ENCODE measurements around the gene FBXO21.
"Not testable (repeated sequence)": the region's sequence is repeated elsewhere in the genome, so short reads cannot be mapped to it uniquely, and the experiment has no call there.

Gene FBXO21

GRCh38 chr12:117101953-117102799 lies 88.1 kb downstream of the FBXO21 start:
- no peak for DNase-seq (ENCODE audit: low read depth)

GRCh38 chr12:117100851-117101673 lies 89.2 kb downstream of the FBXO21 start:
- no peak for DNase-seq (ENCODE audit: low read depth)

- DNase-seq (ENCODE audit: low read depth), result no peak
These were observed 90.0 kb downstream of the FBXO21 start for GRCh38 chr12:117100251-117100650.

- no peak for DNase-seq (ENCODE audit: low read depth)
These were observed 91.7 kb downstream of the FBXO21 start for GRCh38 chr12:117098361-117099217.

GRCh38 chr12:117098024-117098360 lies 92.3 kb downstream of the FBXO21 start:
- no peak for DNase-seq (ENCODE audit: low read depth)

GRCh38 chr12:117097159-117097558 lies 93.1 kb downstream of the FBXO21 start:
- no peak for DNase-seq (ENCODE audit: low read depth)

GRCh38 chr12:117096501-117097042 lies 93.7 kb downstream of the FBXO21 start:
- DNase-seq (ENCODE audit: low read depth), result no peak

GRCh38 chr12:117095191-117095590 lies 95.1 kb downstream of the FBXO21 start:
- DNase-seq (ENCODE audit: low read depth), result not testable (repeated sequence)

- no peak for DNase-seq (ENCODE audit: low read depth)
These were observed 96.2 kb downstream of the FBXO21 start for GRCh38 chr12:117093918-117094630.

- DNase-seq (ENCODE audit: low read depth), result no peak
These were observed 96.8 kb downstream of the FBXO21 start for GRCh38 chr12:117093431-117093830.

GRCh38 chr12:117092886-117093285 lies 97.4 kb downstream of the FBXO21 start:
- no peak for DNase-seq (ENCODE audit: low read depth)

GRCh38 chr12:117092511-117092780 lies 97.8 kb downstream of the FBXO21 start:
- no peak for DNase-seq (ENCODE audit: low read depth)

All from GM04504 (cell line).